IPS-18c (cell line): Measurements from ENCODE around the gene GALE.

Source experiments
- H3K4me3 ChIP-seq: 2 replicates; pipeline ENCODE4 v1.7.0; 2013; ENCODE audit warnings: low read depth, mild to moderate bottlenecking, low read length, moderate library complexity; ENCODE audit not compliant: insufficient read depth
- H3K9me3 ChIP-seq: one replicate; pipeline ENCODE4 v1.6.1; 2013; ENCODE audit warnings: mild to moderate bottlenecking, low read length, moderate library complexity; ENCODE audit not compliant: control insufficient read depth, insufficient read depth

Gene GALE

GRCh38 chr1:23776217-23776616 lies 24.3 kb downstream of the GALE start:
- H3K4me3 ChIP-seq, result no peak overlapping the region
- no peaks in the 10 kb centered on the region for H3K9me3 ChIP-seq

GRCh38 chr1:23774174-23774880 lies 26.2 kb downstream of the GALE start:
- Histone ChIP-seq H3K4me3 (no peak overlapping the region), H3K9me3 (no peaks in the 10 kb centered on the region)

- Histone ChIP-seq H3K9me3 (no peaks in the 10 kb centered on the region), H3K4me3 (no peak overlapping the region)
Observed at GRCh38 chr1:23772854-23773242, 27.7 kb downstream of the GALE start.

GRCh38 chr1:23772049-23772853 lies 28.3 kb downstream of the GALE start:
- no peak overlapping the region for H3K4me3 ChIP-seq
- H3K9me3 ChIP-seq, result no peaks in the 10 kb centered on the region

GRCh38 chr1:23768733-23769132 lies 31.8 kb downstream of the GALE start:
- H3K9me3 ChIP-seq, result no peaks in the 10 kb centered on the region
- no peak overlapping the region for H3K4me3 ChIP-seq

GRCh38 chr1:23763041-23763577 lies 37.4 kb downstream of the GALE start:
- no peak overlapping the region for H3K4me3 ChIP-seq
- H3K9me3 ChIP-seq, result no peaks in the 10 kb centered on the region

GRCh38 chr1:23759277-23759676 lies 41.3 kb downstream of the GALE start:
- no peak overlapping the region for H3K4me3 ChIP-seq
- H3K9me3 ChIP-seq, result no peaks in the 10 kb centered on the region

- Histone ChIP-seq H3K9me3 (no peaks in the 10 kb centered on the region), H3K4me3 (no peak overlapping the region)
Observed at GRCh38 chr1:23757812-23758211, 42.7 kb downstream of the GALE start.

- H3K9me3 ChIP-seq, result no peaks in the 10 kb centered on the region
- no peak overlapping the region for H3K4me3 ChIP-seq
Observed at GRCh38 chr1:23756676-23757075, 43.9 kb downstream of the GALE start.

- no peak overlapping the region for H3K4me3 ChIP-seq
- no peaks in the 10 kb centered on the region for H3K9me3 ChIP-seq
Observed at GRCh38 chr1:23752909-23753308, 47.6 kb downstream of the GALE start.

- no peaks in the 10 kb centered on the region for H3K9me3 ChIP-seq
- no peak overlapping the region for H3K4me3 ChIP-seq
Observed at GRCh38 chr1:23751815-23752200, 48.7 kb downstream of the GALE start.

GRCh38 chr1:23751050-23751814 lies 49.3 kb downstream of the GALE start:
- H3K9me3 ChIP-seq, result no peaks in the 10 kb centered on the region
- no peak overlapping the region for H3K4me3 ChIP-seq

GRCh38 chr1:23748016-23748415 lies 52.5 kb downstream of the GALE start:
- H3K9me3 ChIP-seq, result no peaks in the 10 kb centered on the region
- no peak overlapping the region for H3K4me3 ChIP-seq
